ENCODE measurements around the gene KCNIP3.

DNA sequence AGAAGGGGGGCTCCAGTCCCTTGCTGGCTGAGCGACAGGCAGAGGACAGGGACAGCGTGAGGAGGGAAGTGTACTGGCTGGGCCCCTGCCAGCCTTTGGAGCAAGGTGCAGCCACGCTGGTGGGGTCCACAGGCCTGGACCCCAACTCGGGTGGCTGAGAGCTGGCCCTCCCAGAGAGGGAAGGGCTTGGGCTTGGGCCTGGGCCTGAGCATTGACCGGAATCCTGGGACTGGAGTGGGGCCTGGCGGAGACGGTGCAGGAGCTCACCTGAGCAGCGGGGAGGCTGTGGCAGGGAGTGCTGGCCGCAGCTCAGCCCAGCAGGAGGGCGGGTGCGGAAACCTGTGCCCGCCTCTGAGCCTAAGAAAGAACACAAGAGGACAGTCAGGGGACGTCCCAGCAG, 27.9 kb downstream of the KCNIP3 start:
- TF ChIP-seq, protein P1, sequence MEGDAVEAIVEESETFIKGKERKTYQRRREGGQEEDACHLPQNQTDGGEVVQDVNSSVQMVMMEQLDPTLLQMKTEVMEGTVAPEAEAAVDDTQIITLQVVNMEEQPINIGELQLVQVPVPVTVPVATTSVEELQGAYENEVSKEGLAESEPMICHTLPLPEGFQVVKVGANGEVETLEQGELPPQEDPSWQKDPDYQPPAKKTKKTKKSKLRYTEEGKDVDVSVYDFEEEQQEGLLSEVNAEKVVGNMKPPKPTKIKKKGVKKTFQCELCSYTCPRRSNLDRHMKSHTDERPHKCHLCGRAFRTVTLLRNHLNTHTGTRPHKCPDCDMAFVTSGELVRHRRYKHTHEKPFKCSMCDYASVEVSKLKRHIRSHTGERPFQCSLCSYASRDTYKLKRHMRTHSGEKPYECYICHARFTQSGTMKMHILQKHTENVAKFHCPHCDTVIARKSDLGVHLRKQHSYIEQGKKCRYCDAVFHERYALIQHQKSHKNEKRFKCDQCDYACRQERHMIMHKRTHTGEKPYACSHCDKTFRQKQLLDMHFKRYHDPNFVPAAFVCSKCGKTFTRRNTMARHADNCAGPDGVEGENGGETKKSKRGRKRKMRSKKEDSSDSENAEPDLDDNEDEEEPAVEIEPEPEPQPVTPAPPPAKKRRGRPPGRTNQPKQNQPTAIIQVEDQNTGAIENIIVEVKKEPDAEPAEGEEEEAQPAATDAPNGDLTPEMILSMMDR (conservative IDR thresholded peaks at IDR 0.05) = no peak
- no peak for TF ChIP-seq ZFX (IDR thresholded peaks at IDR 0.05)

All from C4-2B (cell line).